Mesodermal cell (in vitro differentiated cells): ENCODE data around the gene PODN.

Experiments used
- H3K27ac ChIP-seq: 2 replicates; pipeline ENCODE4 v1.7.0; 2013; ENCODE audit warnings: mild to moderate bottlenecking, low read depth, low read length, moderate library complexity; ENCODE audit not compliant: severe bottlenecking
- H3K36me3 ChIP-seq: 2 replicates; pipeline ENCODE4 v1.7.1; 2013; ENCODE audit warnings: mild to moderate bottlenecking, low read length, moderate library complexity; ENCODE audit not compliant: control insufficient read depth, insufficient read depth
- H3K4me1 ChIP-seq: one replicate; pipeline ENCODE4 v1.7.1; 2013; ENCODE audit warnings: mild to moderate bottlenecking, low read length; ENCODE audit not compliant: insufficient read depth, control insufficient read depth, poor library complexity, severe bottlenecking
- H3K4me3 ChIP-seq: 2 replicates; pipeline ENCODE4 v1.7.0; 2013; ENCODE audit warnings: low read length, control low read depth, mild to moderate bottlenecking; ENCODE audit not compliant: insufficient read depth, poor library complexity, severe bottlenecking; ENCODE audit errors: extremely low read depth
- H3K9me3 ChIP-seq: 2 replicates; pipeline ENCODE4 v1.7.1; 2013; ENCODE audit warnings: mild to moderate bottlenecking, low read length, moderate library complexity; ENCODE audit not compliant: control insufficient read depth
- WGBS, 2 experiments: methylation state at CpG; one replicate each; pipeline ENCODE4 v1.1.5; 2013; ENCODE audit warnings: missing lambda C conversion rate in 2 of 2; ENCODE audit not compliant: insufficient coverage in 2 of 2; 5-methylcytosine and 5-hydroxymethylcytosine counted together

PODN gene

GRCh38 chr1:53110370-53111072, 48.5 kb downstream of the PODN start:
- Histone ChIP-seq H3K27ac (no peak overlapping the region), H3K9me3 (peaks cover 21% of the 10 kb centered on the region), H3K36me3 (no peaks in the 10 kb centered on the region), H3K4me3 (no peak overlapping the region), H3K4me1 (peaks cover 39% of the 10 kb centered on the region)
- 86 to 92% methylated on average over 18 of the region's 18 CpGs for WGBS, 2 experiments

DNA sequence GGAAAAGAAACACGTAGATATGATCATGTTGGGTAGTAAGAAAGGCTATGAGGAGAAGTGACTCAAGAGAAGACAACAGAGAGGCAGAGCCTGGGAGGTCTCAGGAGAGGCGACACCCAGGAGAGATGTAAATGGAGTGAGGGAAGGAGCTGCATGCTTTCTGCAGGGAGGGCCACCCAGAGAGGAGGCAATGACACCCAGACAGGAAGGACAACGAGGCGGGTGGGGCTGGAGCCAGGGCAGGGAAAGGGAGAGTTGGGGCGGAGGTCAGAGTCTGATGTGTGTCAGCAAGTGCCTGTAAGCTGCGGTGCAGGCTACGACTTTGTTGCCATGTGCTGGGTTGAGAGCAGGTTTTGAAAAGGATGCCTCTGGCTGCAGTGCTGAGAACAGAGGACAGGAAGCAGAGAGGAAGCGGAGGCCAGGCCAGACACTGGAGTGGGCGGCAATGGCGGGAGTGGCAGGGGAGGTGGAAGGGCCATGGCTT, 49.1 kb downstream of the PODN start:
- Histone ChIP-seq H3K4me3 (no peak overlapping the region), H3K4me1 (peaks cover 41% of the 10 kb centered on the region), H3K36me3 (no peaks in the 10 kb centered on the region), H3K27ac (peak overlapping the region; percentile 4), H3K9me3 (peaks cover 21% of the 10 kb centered on the region)
- WGBS, 2 experiments = 80% methylated on average over 7 to 10 of the region's 10 CpGs

- Histone ChIP-seq H3K36me3 (no peaks in the 10 kb centered on the region), H3K4me3 (no peak overlapping the region)
- 80 to 86% methylated on average over 1 to 5 of the region's 5 CpGs for WGBS, 2 experiments
Measured at GRCh38 chr1:53111693-53112092, 49.7 kb downstream of the PODN start.

GRCh38 chr1:53112271-53112774, 50.3 kb downstream of the PODN start:
- WGBS, 2 experiments = 88 to 100% methylated on average over 1 to 2 of the region's 2 CpGs
- Histone ChIP-seq H3K27ac (peak overlapping the region; percentile 75), H3K4me3 (no peak overlapping the region), H3K9me3 (peaks cover 21% of the 10 kb centered on the region), H3K36me3 (no peaks in the 10 kb centered on the region), H3K4me1 (peaks cover 45% of the 10 kb centered on the region)

More at GRCh38 chr1:53111693-53112092, 49.7 kb downstream of the PODN start:
- H3K4me1 ChIP-seq = peaks cover 45% of the 10 kb centered on the region
- peak overlapping the region; percentile 4 for H3K27ac ChIP-seq
- H3K9me3 ChIP-seq = peaks cover 21% of the 10 kb centered on the region

- peaks cover 21% of the 10 kb centered on the region for H3K9me3 ChIP-seq
- H3K36me3 ChIP-seq = no peaks in the 10 kb centered on the region
- no peak overlapping the region for H3K4me3 ChIP-seq
- 70 to 86% methylated on average over 2 of the region's 4 CpGs for WGBS, 2 experiments
- peaks cover 39% of the 10 kb centered on the region for H3K4me1 ChIP-seq
- peak overlapping the region; percentile 75 for H3K27ac ChIP-seq
Measured at GRCh38 chr1:53112861-53113260, 50.8 kb downstream of the PODN start.

DNA sequence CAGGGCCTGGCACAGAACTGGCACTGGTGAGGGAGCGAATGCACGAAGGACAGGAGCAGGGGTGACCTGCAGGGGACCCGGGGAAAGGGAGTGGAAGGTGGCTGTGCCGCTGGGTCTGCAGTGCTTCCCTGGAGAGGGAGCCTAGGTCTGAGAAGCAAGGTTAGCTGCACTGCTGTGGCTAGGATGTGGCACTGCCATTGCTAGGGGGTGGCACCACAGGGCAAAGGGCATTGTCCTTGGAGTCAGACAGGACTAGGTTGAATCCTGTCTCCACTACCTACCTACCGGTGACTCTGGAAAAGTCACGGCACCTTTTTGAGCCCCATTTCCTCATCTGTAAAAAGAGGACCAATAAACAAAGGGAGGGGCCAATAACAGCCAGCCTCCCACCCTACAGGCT, 52.1 kb downstream of the PODN start:
- Histone ChIP-seq H3K36me3 (no peaks in the 10 kb centered on the region), H3K4me1 (peaks cover 32% of the 10 kb centered on the region), H3K27ac (no peak overlapping the region), H3K4me3 (no peak overlapping the region), H3K9me3 (peaks cover 21% of the 10 kb centered on the region)
- WGBS, 2 experiments = 97 to 98% methylated on average over 5 of the region's 6 CpGs

DNA sequence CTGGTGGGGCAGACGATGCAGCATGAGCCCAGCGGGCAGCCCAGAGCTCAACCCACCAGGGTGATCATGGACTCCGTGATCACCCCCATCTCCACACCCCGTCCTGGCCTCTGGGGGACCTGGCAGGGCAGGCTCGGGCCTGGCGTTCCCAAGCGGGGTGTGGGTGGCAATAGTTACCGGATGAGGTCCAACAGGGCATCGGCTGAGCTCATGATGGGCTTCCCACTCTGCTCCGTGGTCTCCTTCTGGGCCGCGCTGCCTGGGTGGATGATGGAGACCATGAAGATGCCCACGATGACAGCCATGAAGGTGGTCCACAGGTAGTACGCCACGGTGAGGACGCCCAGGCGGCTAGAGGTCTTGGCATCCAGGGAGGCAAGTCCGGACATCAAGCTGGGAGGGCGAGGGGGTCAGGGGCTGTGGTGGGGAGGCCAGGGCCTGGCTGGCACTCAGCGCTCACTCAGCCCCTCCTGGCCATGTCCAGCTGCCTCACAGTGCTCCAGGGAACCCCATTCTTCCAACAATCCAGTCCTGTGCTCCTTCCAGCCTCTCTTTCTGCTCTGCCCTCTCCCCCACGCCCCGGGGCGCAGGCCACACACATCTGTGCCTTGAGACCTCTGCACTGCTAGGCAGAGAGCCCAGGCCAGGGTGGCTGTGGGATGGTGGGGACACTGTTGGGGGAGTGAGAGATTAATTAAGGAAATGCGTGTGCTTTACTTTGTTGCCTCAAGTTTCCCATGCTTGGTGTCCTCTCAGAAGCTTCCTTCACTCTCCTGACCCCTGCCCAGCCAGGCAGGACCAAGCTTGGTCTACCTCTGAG, 52.8 kb downstream of the PODN start:
- H3K36me3 ChIP-seq = no peaks in the 10 kb centered on the region
- WGBS, 2 experiments = 94 to 99% methylated on average over 15 to 18 of the region's 24 CpGs
- peaks cover 28% of the 10 kb centered on the region for H3K4me1 ChIP-seq
- no peak overlapping the region for H3K27ac ChIP-seq
- H3K4me3 ChIP-seq = no peak overlapping the region
- H3K9me3 ChIP-seq = peaks cover 21% of the 10 kb centered on the region

DNA sequence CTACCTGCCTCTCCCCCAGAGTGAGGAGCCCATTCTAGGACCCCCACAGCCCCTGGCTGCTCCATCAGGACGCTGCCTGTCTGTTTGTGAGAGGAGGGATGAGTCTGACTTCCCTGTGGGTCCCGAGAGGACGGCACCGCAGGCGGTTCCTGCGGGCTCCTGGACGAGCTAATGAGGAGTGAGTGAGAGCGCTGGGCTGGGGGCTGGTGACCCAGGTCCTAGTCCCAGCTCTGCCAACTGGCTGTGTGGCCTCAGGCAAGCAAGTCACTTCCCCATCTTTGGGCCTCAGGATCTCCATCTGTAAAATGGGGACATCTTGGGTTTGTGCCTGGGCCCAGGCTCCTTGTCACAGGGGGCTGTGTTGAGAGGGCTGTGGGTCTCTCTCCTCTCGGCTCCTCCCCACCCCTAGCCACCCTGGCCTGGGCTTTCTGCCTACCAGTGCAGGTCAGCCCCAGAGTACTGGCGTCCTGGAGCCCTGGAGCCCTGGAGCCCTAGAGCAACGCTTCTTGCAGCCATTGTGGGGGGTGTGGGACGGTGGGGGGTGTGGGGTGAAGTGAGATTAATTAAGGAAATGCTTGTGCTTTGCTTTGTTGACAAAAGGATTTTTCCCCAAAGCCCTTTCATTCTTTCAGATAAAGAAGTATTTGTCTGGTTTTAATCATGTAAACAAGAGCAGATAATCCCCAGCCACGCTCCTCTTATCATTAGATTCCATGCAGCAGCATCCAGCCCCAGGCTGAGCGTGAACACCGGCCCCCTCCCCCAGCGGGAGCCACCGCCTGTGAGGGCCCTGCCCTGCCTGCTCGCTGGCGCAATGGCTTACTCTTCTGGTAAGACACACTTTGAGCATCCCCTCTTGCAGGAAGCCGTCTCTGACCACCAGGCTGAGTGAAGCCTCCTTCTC, 53.6 kb downstream of the PODN start:
- peaks cover 19% of the 10 kb centered on the region for H3K9me3 ChIP-seq
- WGBS, 2 experiments = 54 to 61% methylated on average over 13 to 19 of the region's 20 CpGs
- no peaks in the 10 kb centered on the region for H3K36me3 ChIP-seq
- H3K27ac ChIP-seq = peak overlapping the region; percentile 29
- peaks cover 28% of the 10 kb centered on the region for H3K4me1 ChIP-seq
- no peak overlapping the region for H3K4me3 ChIP-seq

GRCh38 chr1:53116307-53116810, 54.3 kb downstream of the PODN start:
- peak overlapping the region; percentile 29 for H3K27ac ChIP-seq
- 71 to 79% methylated on average over 6 of the region's 9 CpGs for whole genome bisulfite sequencing, 2 experiments
- peaks cover 12% of the 10 kb centered on the region for H3K9me3 ChIP-seq
- H3K36me3 ChIP-seq = no peaks in the 10 kb centered on the region
- H3K4me1 ChIP-seq = peaks cover 26% of the 10 kb centered on the region
- H3K4me3 ChIP-seq = no peak overlapping the region
